Stimulated activated CD4-positive, alpha-beta T cell treated with anti-CD3 and anti-CD28 coated beads, Interleukin-4, amount 100 ng/mL, for 24 hours (primary cell): Measurements from ENCODE around the gene PRICKLE3.
"Not testable (repeated sequence)": the region's sequence is repeated elsewhere in the genome, so short reads cannot be mapped to it uniquely, and the experiment has no call there.

ENCODE experiments used
- DNase-seq: peaks from one replicate; pipeline ENCODE4 v3.0.0-alpha.2; 2020

The PRICKLE3 gene

GRCh38 chrX:49155900-49156837, 30.0 kb downstream of the PRICKLE3 start:
- DNase-seq: peak; percentile 82

- DNase-seq: peak; percentile 37
Observed at GRCh38 chrX:49155243-49155899, 30.8 kb downstream of the PRICKLE3 start.

- DNase-seq: no peak
Observed at GRCh38 chrX:49153467-49153866, 32.7 kb downstream of the PRICKLE3 start.

GRCh38 chrX:49149291-49149690, 36.9 kb downstream of the PRICKLE3 start:
- not testable (repeated sequence) for DNase-seq

- DNase-seq: not testable (repeated sequence)
Observed at GRCh38 chrX:49148390-49149100, 37.6 kb downstream of the PRICKLE3 start.

GRCh38 chrX:49147936-49148335, 38.2 kb downstream of the PRICKLE3 start:
- no peak for DNase-seq

GRCh38 chrX:49147282-49147681, 38.9 kb downstream of the PRICKLE3 start:
- DNase-seq: no peak

GRCh38 chrX:49143154-49143553, 43.0 kb downstream of the PRICKLE3 start:
- DNase-seq: not testable (repeated sequence)

GRCh38 chrX:49142264-49142663, 43.9 kb downstream of the PRICKLE3 start:
- DNase-seq: not testable (repeated sequence)

- DNase-seq: no peak
Observed at GRCh38 chrX:49139713-49140112, 46.5 kb downstream of the PRICKLE3 start.

GRCh38 chrX:49137492-49137891, 48.7 kb downstream of the PRICKLE3 start:
- no peak for DNase-seq

- no peak for DNase-seq
Observed at GRCh38 chrX:49133759-49134158, 52.4 kb downstream of the PRICKLE3 start.

- not testable (repeated sequence) for DNase-seq
Observed at GRCh38 chrX:49132275-49132674, 53.9 kb downstream of the PRICKLE3 start.

- DNase-seq: no peak
Observed at GRCh38 chrX:49129427-49129826, 56.7 kb downstream of the PRICKLE3 start.

GRCh38 chrX:49127742-49128258, 58.4 kb downstream of the PRICKLE3 start:
- DNase-seq: not testable (repeated sequence)
